ENCODE results near the gene SRRM2.

Gene SRRM2

DNA sequence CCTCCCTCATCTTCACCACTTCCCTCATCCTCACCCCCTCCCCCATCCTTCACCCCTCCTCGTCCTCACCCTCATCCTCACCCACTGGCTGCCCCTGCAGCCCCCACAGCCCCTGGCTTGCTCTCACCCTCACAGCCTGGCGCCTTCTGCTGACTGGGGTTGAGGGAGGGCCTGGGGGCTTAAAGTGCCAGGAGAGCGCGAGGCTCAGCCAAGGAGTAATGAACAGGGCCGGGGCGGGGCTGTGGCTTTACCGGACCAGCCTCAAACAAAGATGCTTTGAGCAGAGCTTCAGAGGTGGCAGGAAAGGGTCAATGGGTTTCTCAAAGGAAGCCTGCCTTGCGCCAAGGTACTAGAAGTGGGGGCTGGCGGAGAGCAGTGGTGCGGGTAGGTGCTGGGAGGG lies 35.0 kb downstream of the SRRM2 start, which contains the start of gene PRSS33:
PRSS33 (minus strand) TSS at position 155 of the 400 bp plus-strand sequence. CDS start 1,013 bp downstream, outside the sequence.
- H3K9me3 ChIP-seq (ENCODE audit: insufficient read depth, low read length) = no peaks in the 10 kb centered on the region
- H3K27ac ChIP-seq (ENCODE audit: low read length) = no peak within 1 kb of the TSS
- H3K9ac ChIP-seq (ENCODE audit: low read length) = no peak within 1 kb of the TSS
- H3K4me2 ChIP-seq (ENCODE audit: low read length) = no peak within 1 kb of the TSS
- no peak within 1 kb of the TSS for H3K4me3 ChIP-seq (ENCODE audit: low read length)
- H4K20me1 ChIP-seq (ENCODE audit: insufficient read depth, low read length) = no peaks in the 10 kb centered on the region
- no peaks in the 10 kb centered on the region for H3K36me3 ChIP-seq (replicated peaks; ENCODE audit: low read depth, low read length)
- TF ChIP-seq EZH2phosphoT487 (IDR thresholded peaks at IDR 0.05; ENCODE audit: low read depth) = no peak
- TF ChIP-seq, protein P1, sequence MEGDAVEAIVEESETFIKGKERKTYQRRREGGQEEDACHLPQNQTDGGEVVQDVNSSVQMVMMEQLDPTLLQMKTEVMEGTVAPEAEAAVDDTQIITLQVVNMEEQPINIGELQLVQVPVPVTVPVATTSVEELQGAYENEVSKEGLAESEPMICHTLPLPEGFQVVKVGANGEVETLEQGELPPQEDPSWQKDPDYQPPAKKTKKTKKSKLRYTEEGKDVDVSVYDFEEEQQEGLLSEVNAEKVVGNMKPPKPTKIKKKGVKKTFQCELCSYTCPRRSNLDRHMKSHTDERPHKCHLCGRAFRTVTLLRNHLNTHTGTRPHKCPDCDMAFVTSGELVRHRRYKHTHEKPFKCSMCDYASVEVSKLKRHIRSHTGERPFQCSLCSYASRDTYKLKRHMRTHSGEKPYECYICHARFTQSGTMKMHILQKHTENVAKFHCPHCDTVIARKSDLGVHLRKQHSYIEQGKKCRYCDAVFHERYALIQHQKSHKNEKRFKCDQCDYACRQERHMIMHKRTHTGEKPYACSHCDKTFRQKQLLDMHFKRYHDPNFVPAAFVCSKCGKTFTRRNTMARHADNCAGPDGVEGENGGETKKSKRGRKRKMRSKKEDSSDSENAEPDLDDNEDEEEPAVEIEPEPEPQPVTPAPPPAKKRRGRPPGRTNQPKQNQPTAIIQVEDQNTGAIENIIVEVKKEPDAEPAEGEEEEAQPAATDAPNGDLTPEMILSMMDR (IDR thresholded peaks at IDR 0.05; ENCODE audit: low read depth, low read length) = no peak
- no peak within 1 kb of the TSS for H2AFZ ChIP-seq (ENCODE audit: low read depth, low read length)
- H3K79me2 ChIP-seq (ENCODE audit: low read length) = no peaks in the 10 kb centered on the region
- H3K27me3 ChIP-seq (ENCODE audit: low read depth, low read length) = 0 out of 2 replicates have a peak, but pooled peaks cover 5% of the 10 kb centered on the region
- H3K4me1 ChIP-seq (ENCODE audit: low read length) = no peaks in the 10 kb centered on the region

DNA sequence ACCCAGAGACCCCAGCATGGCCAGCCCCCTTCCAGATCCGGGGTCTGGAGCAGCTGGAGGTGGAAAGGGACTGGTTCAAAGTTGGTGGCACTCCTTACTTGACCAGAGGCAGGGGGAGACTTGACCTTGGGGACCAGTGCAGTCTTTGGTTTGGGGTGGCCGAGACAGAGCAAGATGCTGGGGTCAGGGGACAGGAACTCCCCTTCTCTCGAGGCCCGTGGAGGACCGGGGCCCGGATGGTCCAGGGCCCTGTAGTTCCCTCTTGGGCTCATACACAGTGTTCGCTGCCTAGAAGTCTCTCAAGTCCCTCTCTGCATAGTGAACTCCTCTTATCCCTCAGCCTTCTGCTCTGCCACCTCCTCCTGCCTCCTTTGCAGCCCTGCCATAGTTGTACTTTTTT lies 35.5 kb downstream of the SRRM2 start:
- Histone ChIP-seq H3K27me3 (ENCODE audit: low read depth, low read length) (0 out of 2 replicates have a peak, but pooled peaks cover 5% of the 10 kb centered on the region), H3K36me3 (replicated peaks; ENCODE audit: low read depth, low read length) (no peaks in the 10 kb centered on the region), H3K27ac (ENCODE audit: low read length) (no peak overlapping the region), H3K4me3 (ENCODE audit: low read length) (no peak overlapping the region), H2AFZ (ENCODE audit: low read depth, low read length) (no peak overlapping the region), H3K4me2 (ENCODE audit: low read length) (no peak overlapping the region), H3K9me3 (ENCODE audit: insufficient read depth, low read length) (no peaks in the 10 kb centered on the region), H3K4me1 (ENCODE audit: low read length) (no peaks in the 10 kb centered on the region), H3K9ac (ENCODE audit: low read length) (no peak overlapping the region), H4K20me1 (ENCODE audit: insufficient read depth, low read length) (no peaks in the 10 kb centered on the region), H3K79me2 (ENCODE audit: low read length) (no peaks in the 10 kb centered on the region)
- TF ChIP-seq EZH2phosphoT487 (IDR thresholded peaks at IDR 0.05; ENCODE audit: low read depth) = no peak
- TF ChIP-seq, protein P1 (IDR thresholded peaks at IDR 0.05; ENCODE audit: low read depth, low read length) = no peak

DNA sequence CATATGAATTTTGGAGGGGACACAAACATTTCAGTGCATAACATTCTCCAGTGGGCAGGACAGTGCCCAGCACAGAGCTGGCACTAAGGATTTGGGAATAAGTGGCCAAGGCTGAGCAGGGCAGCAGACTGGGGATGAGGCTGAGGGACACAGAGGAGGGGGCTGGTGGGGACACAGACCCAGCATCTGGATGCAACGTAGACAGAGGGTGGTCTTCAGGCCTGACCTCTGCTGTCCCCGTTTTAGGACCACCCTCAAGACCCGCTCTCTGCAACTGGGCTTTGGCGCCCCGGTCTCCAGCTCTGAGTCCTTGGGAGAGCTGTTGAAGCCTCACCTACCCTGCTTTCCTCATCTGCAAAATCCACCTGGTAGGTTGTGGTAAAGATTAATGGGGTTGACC lies 38.2 kb downstream of the SRRM2 start:
- Histone ChIP-seq H3K4me3 (ENCODE audit: low read length) (no peak overlapping the region), H3K4me2 (ENCODE audit: low read length) (no peak overlapping the region), H4K20me1 (ENCODE audit: insufficient read depth, low read length) (no peaks in the 10 kb centered on the region), H3K4me1 (ENCODE audit: low read length) (no peaks in the 10 kb centered on the region), H3K9ac (ENCODE audit: low read length) (no peak overlapping the region), H3K36me3 (replicated peaks; ENCODE audit: low read depth, low read length) (no peaks in the 10 kb centered on the region), H3K27me3 (ENCODE audit: low read depth, low read length) (0 out of 2 replicates have a peak, but pooled peaks cover 5% of the 10 kb centered on the region), H3K9me3 (ENCODE audit: insufficient read depth, low read length) (no peaks in the 10 kb centered on the region), H3K79me2 (ENCODE audit: low read length) (no peaks in the 10 kb centered on the region), H3K27ac (ENCODE audit: low read length) (no peak overlapping the region), H2AFZ (ENCODE audit: low read depth, low read length) (no peak overlapping the region)
- TF ChIP-seq, protein P1 (IDR thresholded peaks at IDR 0.05; ENCODE audit: low read depth, low read length) = no peak
- TF ChIP-seq EZH2phosphoT487 (IDR thresholded peaks at IDR 0.05; ENCODE audit: low read depth) = no peak

DNA sequence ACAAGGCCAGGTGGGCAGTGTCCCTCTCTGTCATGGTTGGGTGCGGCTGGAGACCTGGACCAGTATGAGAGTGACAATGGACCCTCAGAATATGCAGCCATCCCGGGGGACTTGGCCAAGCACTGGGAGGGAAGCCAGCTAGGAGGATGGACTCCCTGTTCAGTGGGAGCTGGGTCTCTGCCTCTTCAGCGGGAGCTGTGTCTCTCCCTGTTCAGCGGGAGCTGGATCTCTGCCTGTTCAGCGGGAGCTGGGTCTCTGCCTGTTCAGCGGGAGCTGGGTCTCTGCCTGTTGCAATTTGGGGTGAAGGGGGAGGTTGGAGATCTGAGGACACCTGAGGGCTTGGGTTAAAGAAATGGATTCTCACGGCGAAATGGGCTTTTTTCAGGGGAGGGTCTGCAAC lies 38.7 kb downstream of the SRRM2 start:
- no peaks in the 10 kb centered on the region for H3K79me2 ChIP-seq (ENCODE audit: low read length)
- 0 out of 2 replicates have a peak, but pooled peaks cover 5% of the 10 kb centered on the region for H3K27me3 ChIP-seq (ENCODE audit: low read depth, low read length)
- no peak overlapping the region for H3K27ac ChIP-seq (ENCODE audit: low read length)
- no peak overlapping the region for H3K4me3 ChIP-seq (ENCODE audit: low read length)
- TF ChIP-seq EZH2phosphoT487 (IDR thresholded peaks at IDR 0.05; ENCODE audit: low read depth) = no peak
- TF ChIP-seq, protein P1 (IDR thresholded peaks at IDR 0.05; ENCODE audit: low read depth, low read length) = no peak
- H3K4me2 ChIP-seq (ENCODE audit: low read length) = no peak overlapping the region
- H3K36me3 ChIP-seq (replicated peaks; ENCODE audit: low read depth, low read length) = no peaks in the 10 kb centered on the region
- no peak overlapping the region for H2AFZ ChIP-seq (ENCODE audit: low read depth, low read length)
- no peaks in the 10 kb centered on the region for H3K4me1 ChIP-seq (ENCODE audit: low read length)
- no peaks in the 10 kb centered on the region for H4K20me1 ChIP-seq (ENCODE audit: insufficient read depth, low read length)
- no peaks in the 10 kb centered on the region for H3K9me3 ChIP-seq (ENCODE audit: insufficient read depth, low read length)
- H3K9ac ChIP-seq (ENCODE audit: low read length) = no peak overlapping the region
